ENCODE data around the gene NF2. TPM values are rescaled to one million over a fixed set of nuclear protein-coding genes. Genes with fewer than 3 reads are reported as not detected.

The NF2 gene
- total and polyA plus RNA-seq, 2 of the 8 experiments (the other 6 are each of a cell fraction or from before 2014, with no cell fraction given), result 17.6 to 53.6 TPM

DNA sequence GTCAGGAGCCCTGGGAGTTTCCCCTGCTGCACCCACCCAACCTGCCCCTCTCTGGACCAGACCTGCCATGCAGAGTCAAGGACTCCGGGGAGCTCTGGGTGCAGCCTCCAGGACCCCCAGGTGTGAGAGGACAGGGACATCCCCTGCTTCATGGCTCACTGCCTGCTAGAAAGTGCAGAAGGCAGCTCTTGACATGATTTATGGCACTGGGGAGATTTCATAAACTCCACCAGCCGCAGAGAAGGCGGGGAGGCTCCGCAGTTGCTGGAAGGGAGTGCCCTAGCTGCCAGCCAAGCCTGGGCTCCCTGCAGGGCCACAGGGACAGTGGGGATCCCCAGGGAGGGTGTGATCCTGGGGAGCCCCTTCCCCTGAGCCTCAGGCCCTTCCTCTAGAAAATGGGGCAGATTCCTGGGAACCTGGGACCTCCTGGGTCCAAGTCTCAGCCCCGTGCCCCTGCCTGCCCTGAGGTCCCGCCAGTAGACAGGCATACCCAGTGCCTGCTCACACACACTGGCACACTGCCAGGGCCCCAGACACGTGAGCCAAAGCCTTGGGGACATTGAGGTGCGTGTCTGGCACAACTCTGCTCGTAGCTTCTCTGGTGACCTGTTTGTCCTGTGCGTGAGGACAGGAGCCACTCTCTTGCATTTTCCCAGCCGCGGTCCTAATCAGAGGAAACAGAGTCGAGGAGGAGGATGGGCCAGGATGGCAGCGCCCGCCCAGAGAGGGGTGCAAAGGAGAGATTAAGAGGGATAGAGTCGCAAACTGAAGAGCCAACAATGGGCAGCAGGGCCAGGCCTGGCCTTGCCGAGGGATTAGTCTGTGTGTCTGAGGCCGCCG lies 130.1 kb downstream of the NF2 start:
- H3K18ac ChIP-seq (ENCODE audit: extremely low read depth, low read length), result no peak overlapping the region
- DNase-seq (ENCODE audit: low read depth in 1 of 2, low spot score in 2 of 2), result no peak
- no peaks in the 10 kb centered on the region for H3K79me2 ChIP-seq (ENCODE audit: control insufficient read depth in 1 of 2, insufficient read depth in 2 of 2, low read length in 2 of 2)
- H3K79me1 ChIP-seq (ENCODE audit: low read depth, low read length), result no peaks in the 10 kb centered on the region
- no peak overlapping the region for H2BK12ac ChIP-seq (ENCODE audit: low read depth, low read length)
- ChIA-PET CTCF (ENCODE audit: partially characterized antibody) (interaction anchor here (0.6 to 2.8 kb wide), 11 partner anchors 11 to 521 kb away, joined by 3 to 7 read pairs (median 3); no protein-coding TSS in a partner anchor), POLR2A (ENCODE audit: partially characterized antibody) (interaction anchor here (1.0 kb wide), 1 partner anchor 17 kb away, joined by 3 read pairs; no protein-coding TSS in a partner anchor)
- no peak overlapping the region for H2AK5ac ChIP-seq (ENCODE audit: low read depth, low read length)
- no peak overlapping the region for H3K9ac ChIP-seq (replicated peaks in 1 of 4; ENCODE audit: extremely low read depth in 1 of 4, low read depth in 3 of 4, low read length in 3 of 4)
- no peak overlapping the region for H2BK120ac ChIP-seq (replicated peaks; ENCODE audit: low read depth, low read length)
- no peak overlapping the region for H3K4me3 ChIP-seq (ENCODE audit: extremely low read depth in 1 of 4, insufficient read depth in 2 of 4, low read depth in 3 of 4, low read length in 4 of 4)
- no peak overlapping the region; the same call in 1 of the 2 replicates for H4K8ac ChIP-seq (ENCODE audit: extremely low read depth, insufficient read depth, low read length)
- no peak overlapping the region for H3K14ac ChIP-seq (ENCODE audit: insufficient read length)
- H4K91ac ChIP-seq (replicated peaks; ENCODE audit: insufficient read length, low read length), result no peak overlapping the region
- TF ChIP-seq PHF8 (conservative IDR thresholded peaks at IDR 0.05; ENCODE audit: low read depth, low read length) (no peak), SP2 (IDR thresholded peaks at IDR 0.05; ENCODE audit: low read length) (no peak), EZH2 (IDR thresholded peaks at IDR 0.05; ENCODE audit: low read depth, low read length, severe bottlenecking) (no peak), SIRT6 (IDR thresholded peaks at IDR 0.05; ENCODE audit: low read length) (no peak)
- H3K9me3 ChIP-seq (ENCODE audit: insufficient read depth in 2 of 2, low read depth in 1 of 2, low read length in 1 of 2), result no peaks in the 10 kb centered on the region
- FAIRE-seq, result no peak
- no peaks in the 10 kb centered on the region for H3K27me3 ChIP-seq (replicated peaks in 1 of 4; ENCODE audit: control insufficient read depth in 3 of 4, extremely low read depth in 1 of 4, insufficient read depth in 3 of 4, low read length in 3 of 4)
- H3K4me2 ChIP-seq (ENCODE audit: insufficient read depth in 1 of 2, low read depth in 2 of 2, low read length in 2 of 2), result no peak overlapping the region
- H3K27ac ChIP-seq (ENCODE audit: low read depth, low read length), result no peak overlapping the region
- peaks cover 0 to 12% (median 7%) of the 10 kb centered on the region in 4 experiments; a peak in 6 of 7 replicates for H3K4me1 ChIP-seq (replicated peaks in 1 of 4; ENCODE audit: control insufficient read depth in 3 of 4, insufficient read depth in 4 of 4, low read length in 3 of 4)
- H3K23me2 ChIP-seq (ENCODE audit: low read depth, low read length), result no peaks in the 10 kb centered on the region
- H2AFZ ChIP-seq (ENCODE audit: low read length), result no peak overlapping the region
- H2BK20ac ChIP-seq (ENCODE audit: low read length), result no peak overlapping the region
- no peak overlapping the region for H4K5ac ChIP-seq (ENCODE audit: insufficient read length, low read depth, low read length)
- H2BK15ac ChIP-seq (ENCODE audit: low read length), result no peak overlapping the region
- no peaks in the 10 kb centered on the region for H4K20me1 ChIP-seq (replicated peaks in 1 of 2; ENCODE audit: control insufficient read depth in 1 of 2, insufficient read depth in 2 of 2, low read length in 2 of 2)
- H3K23ac ChIP-seq (ENCODE audit: insufficient read length), result no peak overlapping the region
- H3K4ac ChIP-seq (replicated peaks; ENCODE audit: insufficient read length, low read depth, low read length), result no peak overlapping the region
- H3K36me3 ChIP-seq (ENCODE audit: control insufficient read depth in 2 of 4, insufficient read depth in 4 of 4, low read length in 3 of 4), result no peaks in the 10 kb centered on the region
- WGBS, 2 experiments (ENCODE audit: extremely low coverage in 1 of 2, insufficient coverage in 1 of 2, insufficient read length in 1 of 2, insufficient replicate concordance in 2 of 2, low coverage in 1 of 2, low lambda C conversion rate in 2 of 2, missing lambda C conversion rate in 1 of 2), result 90% methylated on average over 19 of the region's 19 CpGs; no CpG with 5 or more reads in 1 of the 2 experiments
- no peak overlapping the region for H3K56ac ChIP-seq (replicated peaks; ENCODE audit: insufficient read length, low read depth, low read length)
- 0 out of 2 replicates have a peak overlapping the region, but pooled peaks have one; percentile 30 for H2BK5ac ChIP-seq (ENCODE audit: low read depth, low read length)
